Mucosa of gallbladder (tissue), 1 donor: ENCODE data around the gene KLK7. TPM values are rescaled to one million over a fixed set of nuclear protein-coding genes. Genes with fewer than 3 reads are reported as not detected.
"Not testable (repeated sequence)": the region's sequence is repeated elsewhere in the genome, so short reads cannot be mapped to it uniquely, and the experiment has no call there.

ENCODE experiments used
- DNase-seq: peaks from one replicate; pipeline ENCODE4 v3.0.0-alpha.2; 2020; ENCODE audit warnings: low spot score
- total RNA-seq: library from RNA; stranded (reverse); gene quantifications from one replicate; pipeline ENCODE4 v1.2.1, GENCODE V29; 2021
- donor health status: DM: no; HTN: no; CAD: no.

The KLK7 gene
- total RNA-seq, 1 donor from 2014 or later: 0.14 TPM

DNA sequence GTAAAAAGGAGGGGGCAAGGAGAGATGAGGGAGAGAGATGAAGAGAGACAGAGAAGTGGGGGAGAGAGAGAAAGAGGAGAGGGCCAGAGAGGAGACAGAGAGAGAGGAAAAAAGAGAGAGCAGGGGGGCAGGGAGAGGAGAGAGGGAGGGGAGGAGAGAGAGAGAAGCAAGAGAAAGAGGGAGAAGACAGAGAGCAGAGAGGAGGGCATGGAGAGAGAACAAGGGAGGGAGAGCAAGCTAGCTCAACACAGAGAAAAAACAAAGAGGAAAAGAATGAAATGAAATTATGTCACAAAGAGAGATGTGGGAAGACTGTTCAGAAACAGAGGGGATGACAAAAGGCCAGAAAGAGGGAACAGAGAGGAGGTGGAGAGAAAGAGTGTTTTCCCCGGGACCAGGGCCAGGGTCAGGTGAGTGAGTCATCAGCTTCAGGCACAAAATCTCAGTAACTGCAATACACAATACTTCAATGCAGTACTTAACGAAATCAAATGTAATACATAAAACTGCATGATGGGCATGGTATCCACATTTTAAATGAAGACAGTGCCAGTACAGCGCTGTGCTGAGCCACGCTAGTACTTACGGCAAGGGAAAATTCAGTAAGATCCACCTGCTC lies 4.8 kb downstream of the KLK7 start:
- no peak for DNase-seq

DNA sequence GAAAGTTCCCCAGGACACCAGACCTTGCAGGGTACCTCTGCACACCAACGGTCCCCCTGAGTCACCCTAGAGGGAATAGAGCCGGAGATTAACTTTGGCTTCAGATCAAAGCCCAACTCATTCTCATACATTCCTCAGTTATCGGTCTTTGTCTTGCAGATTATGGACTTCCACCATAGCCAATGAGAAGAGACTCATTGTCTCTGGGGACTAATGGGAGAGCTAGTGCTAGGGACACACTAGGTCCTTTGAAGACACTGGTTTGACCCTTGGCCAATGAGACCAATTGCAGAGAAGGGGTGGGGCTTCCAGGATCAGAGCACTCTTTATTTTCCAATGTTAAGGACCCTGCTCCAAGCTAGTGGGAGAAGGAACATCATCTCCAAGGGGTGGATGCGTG lies 6.1 kb downstream of the KLK7 start:
- DNase-seq: no peak

DNA sequence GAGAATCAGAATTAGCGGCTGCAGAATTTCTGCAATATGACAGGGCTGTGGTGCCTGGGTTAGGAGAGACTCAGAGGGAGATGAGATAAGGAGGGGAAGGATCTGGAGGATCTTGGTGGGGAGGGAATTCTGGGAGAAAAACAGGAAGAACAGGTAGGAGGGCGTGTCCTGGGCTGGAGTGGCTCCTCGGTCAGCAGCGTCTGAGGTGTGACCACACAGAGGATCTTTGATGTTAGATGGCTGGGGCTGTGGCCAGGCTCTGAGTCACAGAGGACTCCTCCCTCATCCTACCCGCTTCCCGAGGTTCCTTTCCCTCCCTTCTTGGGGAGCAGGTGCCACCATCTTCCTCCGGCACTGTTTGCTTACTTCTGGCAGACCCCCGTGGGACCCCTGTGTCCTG lies 8.0 kb downstream of the KLK7 start:
- DNase-seq: peak; percentile 79

GRCh38 chr19:50974702-50975556 lies 8.8 kb downstream of the KLK7 start:
- no peak for DNase-seq

- no peak for DNase-seq
Observed at GRCh38 chr19:50972795-50973376, 10.8 kb downstream of the KLK7 start.

GRCh38 chr19:50969810-50970209 lies 13.9 kb downstream of the KLK7 start:
- not testable (repeated sequence) for DNase-seq

- DNase-seq: no peak
Observed at GRCh38 chr19:50969413-50969760, 14.3 kb downstream of the KLK7 start, which contains the start of gene KLK6. Gene KLK6, minus strand, starts transcription at chr19:50969591. Its CDS starts 1,487 bp downstream, at chr19:50968104.

GRCh38 chr19:50968716-50969412 lies 14.9 kb downstream of the KLK7 start:
- DNase-seq: no peak

GRCh38 chr19:50967929-50968715 lies 15.6 kb downstream of the KLK7 start:
- no peak for DNase-seq

- no peak for DNase-seq
Observed at GRCh38 chr19:50964266-50964665, 19.5 kb downstream of the KLK7 start.

GRCh38 chr19:50963381-50963780 lies 20.3 kb downstream of the KLK7 start:
- no peak for DNase-seq

DNA sequence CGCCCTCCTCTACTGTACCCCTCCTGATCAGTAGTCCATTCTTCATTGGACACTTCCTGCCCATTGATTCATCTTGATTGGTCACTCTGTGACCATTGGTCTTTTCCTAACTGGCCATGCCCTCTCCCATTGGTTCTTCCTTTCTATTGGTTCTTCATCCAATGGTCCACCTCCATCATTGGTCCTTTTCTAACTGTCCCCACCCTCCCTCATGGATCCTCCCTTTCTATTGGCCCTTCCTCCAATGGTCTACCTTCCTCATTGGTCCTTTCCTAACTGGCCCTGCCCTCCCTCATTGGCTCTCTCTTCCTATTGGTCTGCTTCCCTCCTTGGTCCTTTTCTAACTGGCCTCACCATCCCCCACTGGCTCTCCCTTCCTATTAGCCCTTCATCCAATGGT lies 21.5 kb downstream of the KLK7 start:
- no peak for DNase-seq

DNA sequence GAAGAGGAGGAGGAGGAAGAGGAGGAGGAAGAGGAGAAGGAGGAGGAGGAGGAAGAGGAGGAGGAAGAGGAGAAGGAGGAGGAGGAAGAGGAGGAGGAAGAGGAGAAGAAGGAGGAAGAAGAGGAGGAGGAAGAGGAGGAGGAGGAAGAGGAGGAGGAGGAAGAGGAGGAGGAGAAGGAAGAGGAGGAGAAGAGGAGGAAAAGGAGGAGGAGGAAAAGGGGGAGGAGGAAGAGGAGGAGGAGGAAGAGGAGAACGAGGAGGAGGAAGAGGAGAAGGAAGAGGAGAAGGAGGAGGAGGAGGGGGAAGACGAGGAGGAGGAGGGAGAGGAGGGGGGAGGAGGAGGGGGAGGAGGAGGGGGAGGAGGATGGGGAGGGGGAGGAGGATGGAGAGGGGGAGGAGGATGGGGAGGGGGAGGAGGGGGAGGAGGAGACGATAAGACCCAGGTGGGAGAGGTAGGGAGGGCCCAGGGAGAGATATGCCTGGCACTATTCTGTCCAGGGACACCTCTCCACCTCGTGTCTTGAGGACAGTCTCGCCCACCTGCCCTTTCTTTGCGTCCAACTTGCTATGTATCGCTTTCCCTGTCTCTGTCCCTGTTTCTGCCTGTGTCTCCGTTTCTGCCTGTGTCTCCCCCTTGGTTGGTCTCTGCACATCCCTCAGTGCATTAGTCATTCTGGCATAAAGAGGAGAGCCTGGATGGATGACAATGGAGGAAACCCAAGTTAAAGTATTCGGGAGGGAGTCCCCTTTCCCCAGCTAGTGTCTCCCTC lies 23.8 kb downstream of the KLK7 start:
- DNase-seq: no peak

GRCh38 chr19:50957587-50957986 lies 26.1 kb downstream of the KLK7 start:
- no peak for DNase-seq

DNA sequence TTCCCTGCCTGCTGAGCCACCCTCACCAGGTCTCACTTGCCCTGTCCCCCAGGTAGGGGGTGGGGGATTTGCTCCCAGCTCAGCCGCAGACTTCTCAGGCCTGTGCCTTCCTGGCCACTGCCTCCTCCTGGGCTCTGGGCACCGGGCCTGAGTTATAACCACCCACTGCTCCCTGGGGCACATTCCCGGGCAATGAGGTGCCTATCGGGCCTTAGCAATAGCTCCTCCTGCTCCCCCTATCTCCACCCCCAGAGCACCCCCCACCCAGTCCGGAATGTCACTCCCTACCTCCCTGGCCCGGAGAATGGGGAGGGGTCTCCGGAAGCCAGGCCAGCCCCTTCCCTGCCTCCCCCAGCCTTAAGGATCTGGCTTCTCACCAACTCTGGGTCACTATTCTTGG lies 30.8 kb downstream of the KLK7 start, which contains the start of gene KLK5:
Gene KLK5 (minus strand): TSS at position 129 of the 400 bp plus-strand sequence. CDS start 381 bp downstream, outside the sequence.
- no peak for DNase-seq

GRCh38 chr19:50949861-50950260 lies 33.9 kb downstream of the KLK7 start:
- DNase-seq: no peak

DNA sequence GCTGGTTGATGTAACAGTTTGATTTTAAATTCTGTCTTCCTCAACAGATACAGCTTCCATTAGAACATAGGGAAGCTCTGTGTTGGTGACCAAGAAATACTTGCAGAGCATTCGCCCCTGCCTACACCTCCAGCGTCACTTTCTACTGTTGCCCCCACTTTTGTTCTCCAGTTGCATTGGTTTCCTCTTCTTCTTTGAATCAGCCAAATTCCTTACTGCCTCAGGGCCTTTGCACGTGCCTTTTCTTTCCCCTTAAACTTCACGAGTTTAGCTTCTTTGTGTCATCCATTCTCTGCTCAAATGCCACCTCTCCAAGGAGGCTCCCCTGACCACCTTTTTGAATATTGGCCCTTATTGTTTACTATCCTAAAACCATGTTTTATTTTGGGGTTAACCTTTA lies 36.6 kb downstream of the KLK7 start:
- no peak for DNase-seq

GRCh38 chr19:50944795-50945194 lies 38.9 kb downstream of the KLK7 start:
- no peak for DNase-seq

DNA sequence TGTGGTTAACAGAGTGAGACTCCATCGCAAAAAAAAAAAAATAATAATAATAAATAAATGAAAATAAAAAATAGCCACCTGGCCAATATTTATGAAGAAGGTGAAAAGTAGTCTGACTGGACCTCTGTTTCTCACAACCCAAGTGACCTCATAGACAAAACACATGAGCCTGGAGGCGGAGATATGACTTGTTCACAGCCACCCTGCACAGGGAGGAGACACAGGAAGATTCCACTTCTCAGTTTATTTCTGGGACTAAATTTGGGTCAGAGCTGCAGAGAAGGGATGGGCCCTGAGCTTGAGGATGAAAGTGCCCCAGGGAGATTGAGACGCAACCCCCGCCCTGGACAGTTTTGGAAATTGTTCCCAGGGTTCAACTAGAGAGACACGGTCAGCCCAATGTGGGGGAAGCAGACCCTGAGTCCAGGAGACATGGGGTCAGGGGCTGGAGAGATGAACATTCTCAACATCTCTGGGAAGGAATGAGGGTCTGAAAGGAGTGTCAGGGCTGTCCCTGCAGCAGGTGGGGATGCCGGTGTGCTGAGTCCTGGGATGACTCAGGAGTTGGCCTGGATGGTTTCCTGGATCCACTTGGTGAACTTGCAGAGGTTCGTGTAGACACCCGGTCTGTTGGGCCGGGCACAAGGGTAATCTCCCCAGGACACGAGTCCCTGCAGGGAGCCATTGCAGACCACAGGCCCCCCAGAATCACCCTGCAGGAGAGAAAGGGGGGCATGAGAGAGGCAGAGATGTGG lies 40.5 kb downstream of the KLK7 start:
- DNase-seq: no peak

GRCh38 chr19:50939596-50939995 lies 44.1 kb downstream of the KLK7 start:
- no peak for DNase-seq
